GM19351 (cell line): ENCODE results near the gene NALCN.
A peak's percentile ranks its signal among the peaks of the same experiment; 100 is the strongest.

ENCODE experiments used
- ATAC-seq: cut with Tn5 transposase; IDR thresholded peaks from one replicate; pipeline ENCODE4 v1.9.1; 2021; ENCODE audit warnings: mild to moderate bottlenecking, moderate library complexity; ENCODE audit not compliant: unreplicated experiment

NALCN gene

GRCh38 chr13:101211261-101211660 lies 205.0 kb downstream of the NALCN start:
- ATAC-seq = no peak

- no peak for ATAC-seq
Observed at GRCh38 chr13:101210774-101211173, 205.5 kb downstream of the NALCN start.

GRCh38 chr13:101209206-101209893 lies 207.0 kb downstream of the NALCN start:
- no peak for ATAC-seq

DNA sequence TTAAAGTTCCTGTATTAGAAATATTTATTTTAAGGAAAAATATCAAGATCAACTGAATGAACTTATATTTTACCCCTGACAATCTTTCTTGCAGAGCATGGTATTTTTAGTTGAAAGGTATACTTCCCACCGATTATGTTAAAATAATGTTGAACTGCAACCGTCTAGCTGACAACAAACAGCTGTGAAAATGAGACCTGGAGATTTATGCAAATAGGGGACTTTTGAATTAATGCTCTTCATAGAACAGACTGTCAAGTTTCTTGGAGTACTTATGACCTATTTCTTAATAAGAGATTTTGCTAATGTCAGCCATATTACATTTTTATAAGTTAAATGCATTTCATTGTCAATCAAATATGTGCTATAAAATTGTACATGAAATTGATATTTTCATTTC lies 210.9 kb downstream of the NALCN start:
- no peak for ATAC-seq

GRCh38 chr13:101204270-101205020 lies 211.9 kb downstream of the NALCN start:
- ATAC-seq = no peak

- ATAC-seq = no peak
Observed at GRCh38 chr13:101202590-101202989, 213.7 kb downstream of the NALCN start.

DNA sequence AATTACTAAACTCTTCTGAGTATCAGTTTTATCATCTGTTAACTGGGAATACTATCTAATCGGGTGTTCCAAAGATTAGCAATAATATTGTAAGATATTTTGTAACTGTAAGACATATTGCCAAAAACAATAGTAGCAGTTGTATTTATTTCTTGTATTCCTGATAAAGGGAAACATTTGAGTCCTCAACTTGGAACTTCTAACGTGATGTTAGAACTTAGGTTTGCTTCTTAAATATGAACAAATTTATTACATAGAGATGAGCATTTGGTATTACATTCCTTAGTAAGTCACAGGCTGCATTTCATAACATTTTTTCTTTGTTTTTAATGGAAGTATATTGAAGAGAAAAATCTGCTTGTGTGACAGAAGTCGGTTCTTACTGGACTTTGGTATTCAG lies 225.3 kb downstream of the NALCN start:
- no peak for ATAC-seq

DNA sequence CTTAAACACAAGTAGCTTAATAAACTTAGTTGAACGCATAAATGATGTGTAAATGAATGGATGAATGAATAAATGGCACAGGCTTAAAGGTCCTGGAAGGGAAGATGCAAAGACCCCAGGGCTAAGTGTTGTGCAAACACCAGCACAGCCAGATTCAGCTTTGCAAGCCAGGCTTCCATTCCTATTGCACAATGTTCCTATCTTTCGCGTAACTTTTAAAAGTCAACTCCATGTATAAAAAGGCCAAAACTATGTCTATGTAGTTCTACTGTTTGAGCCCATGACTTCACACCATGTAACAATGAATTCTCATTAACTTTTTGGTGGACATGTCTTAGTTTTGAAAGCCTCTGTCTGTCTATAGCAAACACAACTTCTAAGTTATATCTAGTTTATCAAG lies 226.0 kb downstream of the NALCN start:
- ATAC-seq = no peak

DNA sequence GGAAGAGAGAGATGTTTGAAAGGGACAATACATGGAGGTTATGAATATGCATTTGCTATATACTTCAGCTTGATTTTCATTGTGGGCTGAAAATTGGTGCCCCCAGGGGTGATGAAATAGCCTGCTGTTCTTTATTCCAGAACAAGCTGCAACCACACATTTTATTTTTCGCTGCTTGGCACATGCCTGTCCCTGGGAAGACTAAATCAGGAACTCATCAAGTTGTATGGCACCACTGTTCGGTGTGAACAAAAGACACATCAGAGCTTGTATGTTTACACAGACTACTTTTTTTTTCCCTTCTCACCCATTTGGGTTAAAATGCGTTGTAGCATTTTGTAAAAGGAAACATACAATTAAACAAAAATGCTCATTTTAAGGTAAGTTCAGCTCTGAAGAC lies 230.7 kb downstream of the NALCN start:
- ATAC-seq = no peak

DNA sequence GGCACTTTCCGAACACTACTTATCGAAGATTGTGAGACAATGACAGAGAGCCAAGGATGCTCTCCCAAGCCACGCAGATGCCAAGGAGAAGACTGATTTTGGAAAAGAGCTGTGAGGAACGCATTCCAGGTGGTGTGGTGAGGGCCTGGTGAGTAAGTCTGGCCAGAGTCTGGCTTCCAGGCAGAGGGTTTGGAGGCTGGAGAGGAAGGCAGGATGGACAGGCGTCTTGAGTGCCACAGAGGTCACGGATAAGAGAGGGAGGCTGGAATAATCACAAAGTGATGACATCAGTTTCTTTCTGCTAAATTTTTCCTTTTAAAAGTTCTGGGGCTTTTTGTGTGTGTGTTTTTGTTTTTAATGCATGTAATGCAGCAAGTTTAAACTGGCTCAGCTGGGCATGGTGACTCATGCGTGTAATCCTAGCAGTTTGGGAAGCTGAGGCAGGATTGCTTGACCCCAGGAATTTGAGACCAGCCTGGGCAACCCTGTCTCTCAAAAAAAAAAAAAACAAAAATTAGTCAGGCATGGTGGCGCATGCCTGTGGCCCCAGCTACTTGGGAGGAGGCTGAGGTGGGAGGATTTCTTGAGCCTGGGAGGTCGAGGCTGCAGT lies 235.1 kb downstream of the NALCN start:
- ATAC-seq = no peak

DNA sequence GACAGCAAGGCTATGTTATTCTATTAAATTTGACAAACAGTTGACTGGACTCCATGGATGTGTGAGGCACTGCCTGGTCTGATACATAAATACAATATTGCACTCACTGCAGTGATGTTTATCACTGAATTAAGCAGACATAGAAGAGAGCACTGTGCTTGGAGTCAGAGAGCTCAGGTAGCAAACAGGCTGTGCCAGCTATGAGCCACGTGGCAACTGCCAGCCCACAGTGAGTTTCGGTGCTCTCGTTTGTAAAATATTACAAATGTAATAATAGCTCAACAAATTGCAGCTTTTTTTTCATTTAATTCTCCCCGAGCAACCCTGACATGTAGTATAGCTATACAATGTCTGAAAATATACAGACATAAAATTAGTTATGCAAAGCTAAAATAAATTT lies 237.3 kb downstream of the NALCN start:
- no peak for ATAC-seq

DNA sequence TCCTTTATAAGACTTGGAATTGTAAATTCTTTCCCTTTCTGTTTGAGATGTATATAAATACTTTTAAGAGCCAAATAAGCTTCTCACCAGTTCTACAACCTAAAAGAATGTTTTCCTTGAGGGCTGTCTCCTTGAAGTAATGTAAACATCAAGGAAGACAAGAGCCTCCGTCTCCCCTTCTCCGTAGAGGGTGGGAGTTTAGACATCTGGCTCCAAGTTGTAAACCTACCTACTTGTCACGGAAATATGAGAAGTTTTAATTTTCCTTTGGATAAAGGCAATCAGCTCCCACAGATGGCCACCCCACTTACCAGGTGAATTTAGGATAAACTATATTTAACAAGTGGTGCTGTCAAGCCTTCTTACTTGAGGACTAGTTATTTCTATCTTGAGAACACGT lies 237.9 kb downstream of the NALCN start:
- no peak for ATAC-seq

GRCh38 chr13:101170306-101170705 lies 246.0 kb downstream of the NALCN start:
- no peak for ATAC-seq

- no peak for ATAC-seq
Observed at GRCh38 chr13:101157261-101157660, 259.0 kb downstream of the NALCN start.

GRCh38 chr13:101155920-101156319 lies 260.4 kb downstream of the NALCN start:
- ATAC-seq = no peak

DNA sequence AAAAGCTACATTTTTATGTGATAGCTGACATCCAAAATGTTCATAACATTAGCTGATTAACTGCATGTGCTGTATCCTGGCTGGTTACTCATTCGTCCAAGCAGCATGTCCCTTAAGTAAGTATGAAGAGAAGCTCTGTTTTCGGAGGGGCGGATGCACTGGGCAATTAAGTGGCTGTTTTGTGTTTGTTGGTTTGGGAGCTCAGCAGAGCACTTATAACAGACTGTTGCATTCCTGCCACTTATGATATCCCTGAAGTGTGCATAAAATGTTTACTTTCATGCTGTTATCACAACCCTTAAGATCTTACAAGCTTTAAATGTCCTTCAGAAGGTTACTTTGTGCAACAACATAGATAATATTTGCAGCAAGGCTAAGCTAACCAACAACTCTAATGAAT lies 264.1 kb downstream of the NALCN start:
- ATAC-seq = no peak

DNA sequence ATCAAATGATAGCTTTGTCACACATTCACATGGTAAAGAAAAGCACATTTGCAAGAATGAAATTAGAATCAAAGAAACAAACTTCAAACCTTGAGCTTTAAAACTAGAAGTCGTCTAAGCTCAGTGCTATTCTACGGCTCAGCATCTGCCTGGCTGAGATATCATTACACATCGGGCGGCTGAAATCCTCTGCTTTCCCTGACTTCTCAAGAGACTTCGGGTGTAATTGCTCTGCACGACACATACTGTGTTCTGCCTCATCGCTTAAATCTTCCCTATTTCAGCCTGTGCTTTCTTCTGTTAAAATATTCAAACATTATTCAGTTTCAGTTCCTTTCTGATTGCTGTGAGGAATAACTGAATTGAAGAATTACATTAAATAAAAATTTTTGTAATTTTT lies 265.3 kb downstream of the NALCN start:
- no peak for ATAC-seq

DNA sequence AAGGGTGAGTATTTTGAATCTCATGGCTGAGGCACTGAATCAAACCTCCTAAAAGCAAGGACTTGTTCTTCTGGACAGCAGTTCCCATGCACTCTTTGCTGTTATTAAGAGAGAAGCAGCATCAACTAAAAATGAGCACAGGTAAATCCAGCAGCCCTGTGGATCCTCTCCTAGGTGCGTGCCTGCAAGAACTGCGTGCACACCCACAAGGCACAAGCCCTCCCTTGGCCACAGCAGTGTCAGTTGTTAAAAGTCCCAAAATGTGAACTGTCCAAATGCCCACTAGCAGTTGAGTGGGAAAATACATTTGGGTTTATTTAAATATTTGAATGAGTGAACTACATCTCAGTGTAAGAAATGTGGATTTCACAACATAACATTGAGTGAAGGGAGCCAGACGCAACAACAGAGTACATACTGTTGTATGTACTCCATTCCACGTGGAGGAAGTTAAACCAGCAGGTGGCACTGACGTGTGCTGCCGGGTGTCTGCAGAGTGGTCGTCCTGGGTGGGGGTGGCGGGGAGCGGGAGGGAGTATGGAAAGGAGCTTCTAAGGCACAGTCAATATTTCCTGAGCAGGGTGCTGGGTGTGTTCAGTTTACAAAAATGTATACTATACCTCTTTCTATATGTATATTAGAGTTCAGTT lies 266.4 kb downstream of the NALCN start:
- ATAC-seq = no peak

GRCh38 chr13:101146101-101146898 lies 270.0 kb downstream of the NALCN start:
- ATAC-seq = no peak

DNA sequence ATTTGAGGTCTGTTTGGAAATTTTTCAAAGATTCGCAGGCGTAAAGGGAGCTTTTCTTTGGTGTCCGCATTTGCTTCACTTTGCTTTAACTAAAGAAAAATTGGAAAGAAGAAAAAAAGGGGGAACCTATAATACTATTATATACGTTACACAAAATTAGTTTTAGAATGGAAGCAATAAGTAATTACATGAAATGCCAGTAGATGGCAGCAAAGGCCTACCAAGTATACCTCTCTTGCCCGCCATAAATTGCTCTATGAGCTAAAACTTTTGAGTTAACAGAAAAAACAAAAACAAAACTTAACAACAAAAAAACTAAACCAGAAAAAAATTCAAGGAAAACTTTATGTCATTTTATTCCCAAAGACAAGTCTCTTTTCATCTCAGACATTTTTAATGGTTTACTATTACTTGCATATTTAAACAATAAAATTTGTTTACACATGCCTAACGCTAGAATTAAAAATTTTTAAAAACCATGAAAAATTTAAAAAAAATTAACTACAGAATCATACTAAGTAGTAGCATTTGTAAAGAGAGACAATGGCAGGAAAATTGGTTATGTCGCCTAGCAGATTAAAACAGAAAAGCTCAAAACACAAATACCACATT lies 271.4 kb downstream of the NALCN start:
- ATAC-seq = peak; percentile 84
